ENCODE measurements around the gene LTBP1.

The LTBP1 gene, protein sequence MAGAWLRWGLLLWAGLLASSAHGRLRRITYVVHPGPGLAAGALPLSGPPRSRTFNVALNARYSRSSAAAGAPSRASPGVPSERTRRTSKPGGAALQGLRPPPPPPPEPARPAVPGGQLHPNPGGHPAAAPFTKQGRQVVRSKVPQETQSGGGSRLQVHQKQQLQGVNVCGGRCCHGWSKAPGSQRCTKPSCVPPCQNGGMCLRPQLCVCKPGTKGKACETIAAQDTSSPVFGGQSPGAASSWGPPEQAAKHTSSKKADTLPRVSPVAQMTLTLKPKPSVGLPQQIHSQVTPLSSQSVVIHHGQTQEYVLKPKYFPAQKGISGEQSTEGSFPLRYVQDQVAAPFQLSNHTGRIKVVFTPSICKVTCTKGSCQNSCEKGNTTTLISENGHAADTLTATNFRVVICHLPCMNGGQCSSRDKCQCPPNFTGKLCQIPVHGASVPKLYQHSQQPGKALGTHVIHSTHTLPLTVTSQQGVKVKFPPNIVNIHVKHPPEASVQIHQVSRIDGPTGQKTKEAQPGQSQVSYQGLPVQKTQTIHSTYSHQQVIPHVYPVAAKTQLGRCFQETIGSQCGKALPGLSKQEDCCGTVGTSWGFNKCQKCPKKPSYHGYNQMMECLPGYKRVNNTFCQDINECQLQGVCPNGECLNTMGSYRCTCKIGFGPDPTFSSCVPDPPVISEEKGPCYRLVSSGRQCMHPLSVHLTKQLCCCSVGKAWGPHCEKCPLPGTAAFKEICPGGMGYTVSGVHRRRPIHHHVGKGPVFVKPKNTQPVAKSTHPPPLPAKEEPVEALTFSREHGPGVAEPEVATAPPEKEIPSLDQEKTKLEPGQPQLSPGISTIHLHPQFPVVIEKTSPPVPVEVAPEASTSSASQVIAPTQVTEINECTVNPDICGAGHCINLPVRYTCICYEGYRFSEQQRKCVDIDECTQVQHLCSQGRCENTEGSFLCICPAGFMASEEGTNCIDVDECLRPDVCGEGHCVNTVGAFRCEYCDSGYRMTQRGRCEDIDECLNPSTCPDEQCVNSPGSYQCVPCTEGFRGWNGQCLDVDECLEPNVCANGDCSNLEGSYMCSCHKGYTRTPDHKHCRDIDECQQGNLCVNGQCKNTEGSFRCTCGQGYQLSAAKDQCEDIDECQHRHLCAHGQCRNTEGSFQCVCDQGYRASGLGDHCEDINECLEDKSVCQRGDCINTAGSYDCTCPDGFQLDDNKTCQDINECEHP (N-terminal part only)

GRCh38 chr2:32946314-32947075 lies at the start of gene LTBP1:
TSS of gene LTBP1 (plus strand) at chr2:32946953. CDS start at chr2:32947325, 372 bp downstream.
- Histone ChIP-seq H3K4me1 (peaks cover 0 to 15% (median 9%) of the 10 kb centered on the region in 4 donors), H3K36me3 (no peaks in the 10 kb centered on the region), H3K4me3 (peak within 1 kb of the TSS; percentile 77 to 82), H3K27me3 (no peaks in the 10 kb centered on the region), H3K27ac (peak within 1 kb of the TSS; percentile 77 to 82), H3K9me3 (no peaks in the 10 kb centered on the region)
- TF ChIP-seq CTCF (IDR thresholded peaks at IDR 0.05), result peak; percentile 40 to 75
- intact Hi-C loops (cut with DNase I; ENCODE audit: low total_unique reads), result loop anchor here (5.0 kb wide), 1 partner anchor 76 kb away; no protein-coding TSS in a partner anchor
- DNase-seq, result peak; percentile 51 to 89

GRCh38 chr2:32900246-32900973 lies 46.3 kb upstream of the LTBP1 start:
- no peak for DNase-seq
- H3K27ac ChIP-seq, result no peak overlapping the region
- no peaks in the 10 kb centered on the region for H3K27me3 ChIP-seq
- H3K4me3 ChIP-seq, result no peak overlapping the region
- H3K4me1 ChIP-seq, result peaks cover 0 to 31% (median 4%) of the 10 kb centered on the region in 4 donors
- no peak for TF ChIP-seq CTCF (IDR thresholded peaks at IDR 0.05)
- H3K36me3 ChIP-seq, result no peaks in the 10 kb centered on the region
- no peaks in the 10 kb centered on the region for H3K9me3 ChIP-seq
- intact Hi-C loops (cut with DNase I; ENCODE audit: low total_unique reads), result no loop called here

GRCh38 chr2:32901313-32901712 lies 45.4 kb upstream of the LTBP1 start:
- no peaks in the 10 kb centered on the region for H3K36me3 ChIP-seq
- no peaks in the 10 kb centered on the region for H3K9me3 ChIP-seq
- no peak overlapping the region for H3K4me3 ChIP-seq
- H3K27me3 ChIP-seq, result no peaks in the 10 kb centered on the region
- H3K27ac ChIP-seq, result no peak overlapping the region
- H3K4me1 ChIP-seq, result peaks cover 0 to 30% (median 4%) of the 10 kb centered on the region in 4 donors
- intact Hi-C loops (cut with DNase I; ENCODE audit: low total_unique reads), result no loop called here
- no peak for TF ChIP-seq CTCF (IDR thresholded peaks at IDR 0.05)
- DNase-seq, result no peak

DNA sequence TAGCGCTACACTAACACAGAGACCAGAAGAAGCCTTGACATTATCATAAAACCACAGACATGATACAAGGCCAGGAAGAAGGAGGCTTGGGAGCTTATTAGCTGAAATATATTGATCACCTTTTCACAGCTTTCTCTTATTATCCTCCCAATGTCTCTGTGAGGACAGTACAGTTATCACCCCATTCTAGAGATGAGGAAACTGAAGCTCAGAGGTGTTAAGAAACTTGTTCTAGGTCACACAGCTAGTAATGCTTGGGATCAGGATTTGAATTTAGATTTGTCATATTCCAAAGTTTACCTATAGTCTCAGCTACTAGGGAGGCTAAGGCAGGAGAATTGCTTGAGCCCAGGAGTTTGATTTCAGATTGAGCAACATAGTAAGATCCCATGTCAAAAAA lies 44.6 kb upstream of the LTBP1 start:
- Histone ChIP-seq H3K27ac (no peak overlapping the region), H3K4me1 (peaks cover 0 to 30% (median 4%) of the 10 kb centered on the region in 4 donors), H3K36me3 (no peaks in the 10 kb centered on the region), H3K9me3 (no peaks in the 10 kb centered on the region), H3K27me3 (no peaks in the 10 kb centered on the region), H3K4me3 (no peak overlapping the region)
- intact Hi-C loops (cut with DNase I; ENCODE audit: low total_unique reads), result no loop called here
- TF ChIP-seq CTCF (IDR thresholded peaks at IDR 0.05), result no peak
- DNase-seq, result no peak
